ENCODE data around the gene TXLNB. TPM values are rescaled to one million over a fixed set of nuclear protein-coding genes. Genes with fewer than 3 reads are reported as not detected.

TXLNB gene
- polyA plus RNA-seq, 2 of the 4 experiments (the other 2 are of a cell fraction): not detected

GRCh38 chr6:139242457-139243240, 49.1 kb downstream of the TXLNB start:
- no peak for FAIRE-seq
- TF ChIP-seq EHF (CRISPR knock-in tag; IDR thresholded peaks at IDR 0.05) (no peak), ZC3H11A (IDR thresholded peaks at IDR 0.05) (no peak), FOXS1 (CRISPR knock-in tag; IDR thresholded peaks at IDR 0.05) (no peak), JUN (IDR thresholded peaks at IDR 0.05) (no peak), RARB (CRISPR knock-in tag; IDR thresholded peaks at IDR 0.05) (no peak), FOSB (CRISPR knock-in tag; IDR thresholded peaks at IDR 0.05) (no peak)
- ATAC-seq: no peak

GRCh38 chr6:139240161-139241010, 51.4 kb downstream of the TXLNB start:
- POLR2A ChIA-PET: no interaction called here
- CTCF ChIA-PET: interaction anchor here (0.7 to 1.4 kb wide), 3 partner anchors 10 to 1959 kb away, joined by 3 to 4 read pairs (median 3); no protein-coding TSS in a partner anchor
- H3K4me1 ChIP-seq: no peaks in the 10 kb centered on the region
- H3K9me3 ChIP-seq: no peaks in the 10 kb centered on the region
- FAIRE-seq (no peak), DNase-seq (ENCODE audit: low read depth in 1 of 2, low spot score in 1 of 2) (no peak), ATAC-seq (no peak)
- H3K4me2 ChIP-seq: no peak overlapping the region
- no peak overlapping the region for H3K27ac ChIP-seq
- no peak for TF ChIP-seq HOXA7 (CRISPR knock-in tag; IDR thresholded peaks at IDR 0.05)
- no peak for TF ChIP-seq HMGXB4 (CRISPR knock-in tag; IDR thresholded peaks at IDR 0.05; ENCODE audit: borderline replicate concordance)
- TF ChIP-seq E2F6 (IDR thresholded peaks at IDR 0.05; ENCODE audit: borderline replicate concordance, low read depth): no peak
- no peak for TF ChIP-seq PBX3 (IDR thresholded peaks at IDR 0.05)
- TF ChIP-seq MYC (IDR thresholded peaks at IDR 0.05; ENCODE audit: borderline replicate concordance, low read length): no peak
- TF ChIP-seq MAFK (IDR thresholded peaks at IDR 0.05; ENCODE audit: partially characterized antibody): no peak
- no peak for TF ChIP-seq BCL3 (IDR thresholded peaks at IDR 0.05)
- TF ChIP-seq JUNB (IDR thresholded peaks at IDR 0.05): no peak
- no peak for TF ChIP-seq PHF8 (IDR thresholded peaks at IDR 0.05; ENCODE audit: borderline replicate concordance, low read depth)
- TF ChIP-seq KDM5A (IDR thresholded peaks at IDR 0.05): no peak
- TF ChIP-seq HOXB5 (CRISPR knock-in tag; IDR thresholded peaks at IDR 0.05): no peak
- TF ChIP-seq CEBPB (IDR thresholded peaks at IDR 0.05): no peak
- no peak for TF ChIP-seq RCOR1 (IDR thresholded peaks at IDR 0.05; ENCODE audit: low read depth, low read length)
- TF ChIP-seq ESRRA (IDR thresholded peaks at IDR 0.05; ENCODE audit: borderline replicate concordance, low read length): no peak
- TF ChIP-seq USF2 (IDR thresholded peaks at IDR 0.05): no peak
- TF ChIP-seq CTCF (IDR thresholded peaks at IDR 0.05): no peak
- WGBS (ENCODE audit: missing lambda C conversion rate): 16% methylated on average over 2 of the region's 2 CpGs
- H3K4me3 ChIP-seq: no peak overlapping the region

More at GRCh38 chr6:139242457-139243240, 49.1 kb downstream of the TXLNB start:
- Histone ChIP-seq H3K4me2 (no peak overlapping the region), H3K4me3 (no peak overlapping the region), H3K4me1 (no peaks in the 10 kb centered on the region), H3K9me3 (no peaks in the 10 kb centered on the region), H3K27ac (no peak overlapping the region)
- ChIA-PET POLR2A (no interaction called here), CTCF (no interaction called here)
- WGBS (ENCODE audit: missing lambda C conversion rate): 77% methylated on average over 25 of the region's 29 CpGs
- no peak for DNase-seq (ENCODE audit: low read depth in 1 of 2, low spot score in 1 of 2)

Measured in A549 (cell line).